ENCODE data around the gene CCDC154.

Gene CCDC154

GRCh38 chr16:1449201-1449788 is 4.9 kb upstream of the CCDC154 start (continued):
- no peak for TF ChIP-seq ZNF560 (tag by site-specific recombination; IDR thresholded peaks at IDR 0.05; ENCODE audit: borderline replicate concordance)
- no peak for TF ChIP-seq ZNF266 (tag by site-specific recombination; IDR thresholded peaks at IDR 0.05; ENCODE audit: low read depth)

DNA sequence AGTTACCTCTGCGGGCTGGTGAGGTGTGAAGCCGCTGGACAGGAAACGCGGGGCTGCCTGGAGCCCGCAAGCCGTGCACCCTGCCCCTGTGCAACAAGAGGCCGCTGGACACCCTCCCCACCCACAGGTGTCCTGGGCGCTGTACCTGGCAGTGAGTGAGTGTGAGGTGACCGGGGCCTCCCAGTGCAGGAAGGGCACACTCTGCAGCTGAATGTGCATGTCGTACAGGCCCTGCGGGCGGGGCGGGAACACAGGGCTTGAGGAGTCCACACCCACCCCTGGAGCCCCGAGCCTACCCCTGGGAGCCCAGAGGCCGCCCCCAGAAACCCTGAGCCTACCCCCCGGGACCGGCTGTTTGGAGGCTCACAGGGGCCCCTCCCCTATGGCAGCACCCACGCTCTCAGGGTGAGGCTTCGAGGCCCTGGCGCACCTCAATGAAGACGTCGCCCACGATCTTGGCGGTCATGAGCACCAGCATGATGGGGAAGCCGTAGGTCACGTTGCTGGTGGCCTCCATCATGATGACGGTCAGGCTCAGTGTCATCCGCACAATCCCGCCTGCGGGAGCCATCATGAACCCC is 4.3 kb upstream of the CCDC154 start:
- Histone ChIP-seq H3K27ac (ENCODE audit: extremely low read depth, low read depth, low read length) (no peak overlapping the region), H3K9me3 (ENCODE audit: control insufficient read depth, insufficient read depth, low read depth, low read length) (no peaks in the 10 kb centered on the region), H3K4me1 (ENCODE audit: control insufficient read depth, insufficient read depth, low read length) (no peaks in the 10 kb centered on the region), H3K4me3 (ENCODE audit: low read depth, low read length) (no peak overlapping the region), H3K36me3 (ENCODE audit: control insufficient read depth in 2 of 2, insufficient read depth in 1 of 2, low read length in 2 of 2) (peaks cover 0 to 57% of the 10 kb centered on the region in 2 experiments; a peak in 1 of 3 replicates)
- CTCF ChIA-PET, result no interaction called here
- TF ChIP-seq ZNF146 (tag by site-specific recombination; IDR thresholded peaks at IDR 0.05), result no peak
- no peak for TF ChIP-seq ZNF701 (tag by site-specific recombination; IDR thresholded peaks at IDR 0.05)
- TF ChIP-seq ZNF2 (tag by site-specific recombination; IDR thresholded peaks at IDR 0.05), result no peak
- no peak for TF ChIP-seq ZNF223 (tag by site-specific recombination; IDR thresholded peaks at IDR 0.05)
- TF ChIP-seq ZNF311 (tag by site-specific recombination; IDR thresholded peaks at IDR 0.05; ENCODE audit: borderline replicate concordance), result no peak
- TF ChIP-seq ZNF585B (tag by site-specific recombination; IDR thresholded peaks at IDR 0.05), result no peak
- no peak for TF ChIP-seq ZNF548 (tag by site-specific recombination; IDR thresholded peaks at IDR 0.05)
- TF ChIP-seq KLF7 (tag by site-specific recombination; IDR thresholded peaks at IDR 0.05; ENCODE audit: borderline replicate concordance), result no peak
- no peak for TF ChIP-seq ZNF670 (tag by site-specific recombination; IDR thresholded peaks at IDR 0.05; ENCODE audit: low read depth)
- TF ChIP-seq SETDB1 (IDR thresholded peaks at IDR 0.05; ENCODE audit: insufficient read length, low read length), result no peak
- no peak for TF ChIP-seq SP2 (tag by site-specific recombination; IDR thresholded peaks at IDR 0.05)
- TF ChIP-seq ZNF514 (tag by site-specific recombination; IDR thresholded peaks at IDR 0.05), result no peak
- TF ChIP-seq GFI1B (tag by site-specific recombination; IDR thresholded peaks at IDR 0.05), result no peak
- TF ChIP-seq ZNF366 (tag by site-specific recombination; conservative IDR thresholded peaks at IDR 0.05), result no peak
- TF ChIP-seq ZNF791 (tag by site-specific recombination; IDR thresholded peaks at IDR 0.05), result no peak
- no peak for TF ChIP-seq ZNF704 (tag by site-specific recombination; IDR thresholded peaks at IDR 0.05)
- TF ChIP-seq INSM2 (tag by site-specific recombination; IDR thresholded peaks at IDR 0.05), result no peak
- TF ChIP-seq ZNF114 (tag by site-specific recombination; IDR thresholded peaks at IDR 0.05), result no peak
- POLR2A ChIA-PET, result no interaction called here

GRCh38 chr16:1447965-1448364 is 3.6 kb upstream of the CCDC154 start:
- Histone ChIP-seq H3K36me3 (ENCODE audit: control insufficient read depth in 2 of 2, insufficient read depth in 1 of 2, low read length in 2 of 2) (peaks cover 0 to 51% of the 10 kb centered on the region in 2 experiments; a peak in 1 of 3 replicates), H3K4me3 (ENCODE audit: low read depth, low read length) (no peak overlapping the region), H3K9me3 (ENCODE audit: control insufficient read depth, insufficient read depth, low read depth, low read length) (no peaks in the 10 kb centered on the region), H3K4me1 (ENCODE audit: control insufficient read depth, insufficient read depth, low read length) (no peaks in the 10 kb centered on the region), H3K27ac (ENCODE audit: extremely low read depth, low read depth, low read length) (no peak overlapping the region)
- ChIA-PET CTCF (no interaction called here), POLR2A (interaction anchor here (1.4 kb wide), 1 partner anchor 9 kb away, joined by 3 read pairs; no protein-coding TSS in a partner anchor)
- TF ChIP-seq ZNF585B (tag by site-specific recombination; IDR thresholded peaks at IDR 0.05), result no peak
- no peak for TF ChIP-seq ZNF488 (tag by site-specific recombination; IDR thresholded peaks at IDR 0.05)
- TF ChIP-seq, protein P1, sequence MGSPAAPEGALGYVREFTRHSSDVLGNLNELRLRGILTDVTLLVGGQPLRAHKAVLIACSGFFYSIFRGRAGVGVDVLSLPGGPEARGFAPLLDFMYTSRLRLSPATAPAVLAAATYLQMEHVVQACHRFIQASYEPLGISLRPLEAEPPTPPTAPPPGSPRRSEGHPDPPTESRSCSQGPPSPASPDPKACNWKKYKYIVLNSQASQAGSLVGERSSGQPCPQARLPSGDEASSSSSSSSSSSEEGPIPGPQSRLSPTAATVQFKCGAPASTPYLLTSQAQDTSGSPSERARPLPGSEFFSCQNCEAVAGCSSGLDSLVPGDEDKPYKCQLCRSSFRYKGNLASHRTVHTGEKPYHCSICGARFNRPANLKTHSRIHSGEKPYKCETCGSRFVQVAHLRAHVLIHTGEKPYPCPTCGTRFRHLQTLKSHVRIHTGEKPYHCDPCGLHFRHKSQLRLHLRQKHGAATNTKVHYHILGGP (tag by site-specific recombination; IDR thresholded peaks at IDR 0.05), result no peak
- no peak for TF ChIP-seq ZNF112 (tag by site-specific recombination; IDR thresholded peaks at IDR 0.05)
- no peak for TF ChIP-seq ZEB2 (tag by site-specific recombination; IDR thresholded peaks at IDR 0.05)

All from HEK293 (cell line).